ENCODE measurements around the gene QKI. TPM values are rescaled to one million over a fixed set of nuclear protein-coding genes. Genes with fewer than 3 reads are reported as not detected.

Gene QKI
- total RNA-seq, 4 donors from 2014 or later, result 126 to 199 (median 142) TPM

DNA sequence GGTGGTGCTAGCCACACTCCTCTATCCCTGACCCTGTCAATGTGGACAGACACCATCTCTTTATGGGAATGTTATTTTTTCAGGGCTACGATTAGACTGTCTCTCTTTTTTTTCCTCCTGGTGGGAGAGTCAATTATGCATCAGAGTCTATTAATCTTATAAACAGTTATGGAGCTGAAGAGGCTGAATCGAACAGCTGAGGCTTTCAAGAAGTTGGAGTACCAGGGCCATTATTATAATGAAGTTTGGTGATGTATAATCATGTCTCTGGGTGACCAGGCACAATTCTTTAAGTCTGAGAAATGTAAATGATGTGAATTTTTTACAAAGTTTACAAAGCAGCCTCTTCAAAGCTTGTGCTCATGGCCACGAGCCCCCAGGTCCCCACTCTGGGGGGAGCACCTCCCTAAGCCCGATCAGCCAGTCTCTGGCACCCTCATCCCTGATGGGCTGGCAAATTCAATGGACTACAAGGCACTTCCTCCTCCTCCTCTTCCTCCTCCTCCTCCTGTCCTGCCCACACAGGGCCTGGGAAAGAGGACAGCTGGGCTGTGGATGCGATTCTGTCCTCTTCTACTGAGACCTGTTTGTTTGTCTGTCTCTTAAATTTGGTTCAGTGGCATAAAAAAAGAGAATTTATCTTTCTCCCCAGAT, 43.9 kb upstream of the QKI start:
- intact Hi-C loops (cut with DNase I; ENCODE audit: low total_unique reads), result no loop called here
- 74 to 75% methylated on average over 5 of the region's 5 CpGs for WGBS, 2 donors

DNA sequence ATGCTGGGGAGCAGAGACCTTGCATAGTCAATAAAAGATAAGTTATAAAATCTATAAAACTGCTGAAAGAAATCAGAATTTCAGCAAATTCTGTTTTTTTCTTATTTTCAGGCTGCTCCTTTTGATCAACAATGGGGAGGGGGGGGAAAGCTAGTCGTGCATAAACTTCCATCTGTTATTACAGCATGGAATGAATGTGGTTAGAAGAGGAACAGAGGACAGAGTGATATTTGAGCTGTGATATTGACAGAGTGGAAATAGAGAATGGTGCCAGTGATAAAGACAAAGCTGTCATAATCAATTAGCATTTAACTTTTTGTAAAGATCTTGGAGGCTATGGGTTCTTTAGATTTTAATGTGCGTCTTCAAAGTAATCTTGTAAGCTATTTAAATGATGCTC, 43.4 kb upstream of the QKI start:
- TF ChIP-seq POLR2A (IDR thresholded peaks at IDR 0.05), result no peak
- TF ChIP-seq, protein P1, sequence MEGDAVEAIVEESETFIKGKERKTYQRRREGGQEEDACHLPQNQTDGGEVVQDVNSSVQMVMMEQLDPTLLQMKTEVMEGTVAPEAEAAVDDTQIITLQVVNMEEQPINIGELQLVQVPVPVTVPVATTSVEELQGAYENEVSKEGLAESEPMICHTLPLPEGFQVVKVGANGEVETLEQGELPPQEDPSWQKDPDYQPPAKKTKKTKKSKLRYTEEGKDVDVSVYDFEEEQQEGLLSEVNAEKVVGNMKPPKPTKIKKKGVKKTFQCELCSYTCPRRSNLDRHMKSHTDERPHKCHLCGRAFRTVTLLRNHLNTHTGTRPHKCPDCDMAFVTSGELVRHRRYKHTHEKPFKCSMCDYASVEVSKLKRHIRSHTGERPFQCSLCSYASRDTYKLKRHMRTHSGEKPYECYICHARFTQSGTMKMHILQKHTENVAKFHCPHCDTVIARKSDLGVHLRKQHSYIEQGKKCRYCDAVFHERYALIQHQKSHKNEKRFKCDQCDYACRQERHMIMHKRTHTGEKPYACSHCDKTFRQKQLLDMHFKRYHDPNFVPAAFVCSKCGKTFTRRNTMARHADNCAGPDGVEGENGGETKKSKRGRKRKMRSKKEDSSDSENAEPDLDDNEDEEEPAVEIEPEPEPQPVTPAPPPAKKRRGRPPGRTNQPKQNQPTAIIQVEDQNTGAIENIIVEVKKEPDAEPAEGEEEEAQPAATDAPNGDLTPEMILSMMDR (IDR thresholded peaks at IDR 0.05), result no peak
- 67 to 70% methylated on average over 2 of the region's 2 CpGs for WGBS, 2 donors
- intact Hi-C loops (cut with DNase I; ENCODE audit: low total_unique reads), result no loop called here
- DNase-seq (ENCODE audit: low spot score in 2 of 2), result no peak
- H3K4me3 ChIP-seq (ENCODE audit: low read depth, poor library complexity, severe bottlenecking), result no peak overlapping the region

More for the DNA sequence above, 43.9 kb upstream of the QKI start:
- no peak overlapping the region for H3K4me3 ChIP-seq (ENCODE audit: low read depth, poor library complexity, severe bottlenecking)
- DNase-seq (ENCODE audit: low spot score in 2 of 2), result no peak
- TF ChIP-seq, protein P1 (IDR thresholded peaks at IDR 0.05), result no peak
- no peak for TF ChIP-seq POLR2A (IDR thresholded peaks at IDR 0.05)

- DNase-seq (ENCODE audit: low spot score in 2 of 2), result no peak
- intact Hi-C loops (cut with DNase I; ENCODE audit: low total_unique reads), result no loop called here
- TF ChIP-seq, protein P1 (IDR thresholded peaks at IDR 0.05), result no peak
- TF ChIP-seq POLR2A (IDR thresholded peaks at IDR 0.05), result no peak
- H3K4me3 ChIP-seq (ENCODE audit: low read depth, poor library complexity, severe bottlenecking), result no peak overlapping the region
- 89 to 95% methylated on average over 9 of the region's 9 CpGs for WGBS, 2 donors
Measured at GRCh38 chr6:163373240-163373639, 41.3 kb upstream of the QKI start.

DNA sequence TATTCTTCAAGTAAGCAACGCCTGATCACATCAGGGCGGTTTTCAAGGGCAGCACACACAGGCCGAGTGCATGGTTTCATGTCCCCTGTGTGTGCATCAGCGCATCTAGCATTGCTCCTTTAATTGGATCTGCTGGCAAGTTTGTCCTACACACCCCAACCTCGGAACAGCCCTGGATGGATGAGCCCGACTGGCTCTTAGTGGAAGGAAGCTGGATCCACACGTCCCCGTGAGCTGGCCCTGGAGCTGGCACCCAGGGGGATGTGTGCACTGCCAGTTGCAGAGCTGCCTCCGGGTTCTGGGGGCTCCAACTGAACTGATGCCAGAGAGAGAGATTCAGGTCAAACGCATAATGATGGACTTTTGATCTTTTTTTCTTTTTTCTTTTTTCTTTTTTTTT, 39.2 kb upstream of the QKI start:
- 81 to 91% methylated on average over 10 of the region's 10 CpGs for WGBS, 2 donors
- intact Hi-C loops (cut with DNase I; ENCODE audit: low total_unique reads), result no loop called here

GRCh38 chr6:163376187-163376586, 38.3 kb upstream of the QKI start:
- no peak overlapping the region for H3K4me3 ChIP-seq (ENCODE audit: low read depth, poor library complexity, severe bottlenecking)
- no peak for DNase-seq (ENCODE audit: low spot score in 2 of 2)
- intact Hi-C loops (cut with DNase I; ENCODE audit: low total_unique reads), result no loop called here
- 95 to 98% methylated on average over 7 of the region's 7 CpGs for WGBS, 2 donors
- TF ChIP-seq POLR2A (IDR thresholded peaks at IDR 0.05), result no peak

More for the DNA sequence above, 39.2 kb upstream of the QKI start:
- TF ChIP-seq POLR2A (IDR thresholded peaks at IDR 0.05), result no peak
- TF ChIP-seq, protein P1 (IDR thresholded peaks at IDR 0.05), result no peak
- no peak for DNase-seq (ENCODE audit: low spot score in 2 of 2)
- H3K4me3 ChIP-seq (ENCODE audit: low read depth, poor library complexity, severe bottlenecking), result no peak overlapping the region

- no peak overlapping the region for H3K4me3 ChIP-seq (ENCODE audit: low read depth, poor library complexity, severe bottlenecking)
- TF ChIP-seq POLR2A (IDR thresholded peaks at IDR 0.05), result no peak
- TF ChIP-seq, protein P1 (IDR thresholded peaks at IDR 0.05), result no peak
- no peak for DNase-seq (ENCODE audit: low spot score in 2 of 2)
- intact Hi-C loops (cut with DNase I; ENCODE audit: low total_unique reads), result no loop called here
- 93 to 94% methylated on average over 10 of the region's 10 CpGs for WGBS, 2 donors
Measured at GRCh38 chr6:163377561-163377960, 37.0 kb upstream of the QKI start.

Data from lower leg skin (tissue), 4 donors.